ENCODE results near the gene TBC1D1.

GRCh38 chr4:38077791-38078489 lies 187.1 kb downstream of the TBC1D1 start:
- TF ChIP-seq CTCF (IDR thresholded peaks at IDR 0.05) (no peak), POLR2A (IDR thresholded peaks at IDR 0.05; ENCODE audit: low read depth) (no peak), POLR2AphosphoS5 (IDR thresholded peaks at IDR 0.05) (no peak)

All from esophagus muscularis mucosa (tissue), 3 donors.